ENCODE results near the gene CLTCL1.

DNA sequence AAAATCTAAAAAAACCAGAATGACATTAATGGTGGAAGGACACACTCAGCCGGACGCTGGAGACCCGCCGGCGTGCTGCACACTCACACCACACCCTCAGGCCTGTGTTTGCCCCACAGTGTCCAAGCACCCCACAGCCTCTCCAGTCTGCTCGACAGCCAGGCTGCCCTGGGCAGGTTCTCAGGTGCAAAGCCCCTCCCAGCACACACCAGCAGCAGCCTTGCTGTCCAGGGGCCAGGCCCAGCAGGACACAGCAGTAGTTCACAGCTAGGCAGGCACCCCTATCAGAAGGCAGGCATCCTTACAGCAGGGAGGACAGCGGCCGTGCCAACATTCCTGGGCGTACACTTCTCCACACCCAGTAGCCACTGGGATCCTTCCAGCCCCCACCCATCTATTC lies 111.3 kb downstream of the CLTCL1 start:
- no peak for TF ChIP-seq GATA3 (IDR thresholded peaks at IDR 0.05; ENCODE audit: low read depth, low read length)
- no peak for TF ChIP-seq GATA2 (IDR thresholded peaks at IDR 0.05; ENCODE audit: low read depth, low read length)

Data from SH-SY5Y (cell line).